NCI-H69 (cell line): ENCODE data around the gene NOX5.
A peak's percentile ranks its signal among the peaks of the same experiment; 100 is the strongest.

Experiments used
- DNase-seq: peaks from one replicate; lab custom pipeline; 2025; lab: John Stamatoyannopoulos, UW

Gene NOX5

GRCh38 chr15:68990992-68991500 lies 23.4 kb upstream of the NOX5 start:
- DNase-seq: no peak

GRCh38 chr15:68991723-68992122 lies 22.8 kb upstream of the NOX5 start:
- peak; percentile 83 for DNase-seq

GRCh38 chr15:68992696-68993095 lies 21.8 kb upstream of the NOX5 start:
- no peak for DNase-seq

GRCh38 chr15:68993276-68993675 lies 21.2 kb upstream of the NOX5 start:
- DNase-seq: no peak

GRCh38 chr15:68994149-68994548 lies 20.3 kb upstream of the NOX5 start:
- no peak for DNase-seq

- peak; percentile 40 for DNase-seq
Observed at GRCh38 chr15:68994981-68995761, 19.3 kb upstream of the NOX5 start.

- DNase-seq: no peak
Observed at GRCh38 chr15:68997050-68997449, 17.4 kb upstream of the NOX5 start.

GRCh38 chr15:68997930-68998777 lies 16.3 kb upstream of the NOX5 start:
- DNase-seq: no peak

- DNase-seq: no peak
Observed at GRCh38 chr15:68999091-68999490, 15.4 kb upstream of the NOX5 start.

- no peak for DNase-seq
Observed at GRCh38 chr15:69000091-69000490, 14.4 kb upstream of the NOX5 start.

- no peak for DNase-seq
Observed at GRCh38 chr15:69000725-69001503, 13.6 kb upstream of the NOX5 start.

- DNase-seq: no peak
Observed at GRCh38 chr15:69002783-69003182, 11.7 kb upstream of the NOX5 start.

GRCh38 chr15:69004011-69004410 lies 10.5 kb upstream of the NOX5 start:
- DNase-seq: no peak

- no peak for DNase-seq
Observed at GRCh38 chr15:69008056-69008455, 6.4 kb upstream of the NOX5 start.

- DNase-seq: no peak
Observed at GRCh38 chr15:69009341-69009740, 5.2 kb upstream of the NOX5 start.

- no peak for DNase-seq
Observed at GRCh38 chr15:69011641-69012040, 2.9 kb upstream of the NOX5 start.

GRCh38 chr15:69012761-69013364 lies 1.6 kb upstream of the NOX5 start:
- DNase-seq: no peak

- DNase-seq: no peak
Observed at GRCh38 chr15:69013726-69014406, 629 bp upstream of the NOX5 start.

- no peak for DNase-seq
Observed at GRCh38 chr15:69015591-69015990, 1.1 kb downstream of the NOX5 start.

GRCh38 chr15:69016021-69016595 lies 1.6 kb downstream of the NOX5 start:
- DNase-seq: no peak

- no peak for DNase-seq
Observed at GRCh38 chr15:69017978-69018377, 3.5 kb downstream of the NOX5 start.
